HG03196 (cell line): ENCODE measurements around the gene PWWP2B.

Source experiments
- ATAC-seq: cut with Tn5 transposase; IDR thresholded peaks from one replicate; pipeline ENCODE4 v1.9.1; 2021; ENCODE audit not compliant: unreplicated experiment

The PWWP2B gene

DNA sequence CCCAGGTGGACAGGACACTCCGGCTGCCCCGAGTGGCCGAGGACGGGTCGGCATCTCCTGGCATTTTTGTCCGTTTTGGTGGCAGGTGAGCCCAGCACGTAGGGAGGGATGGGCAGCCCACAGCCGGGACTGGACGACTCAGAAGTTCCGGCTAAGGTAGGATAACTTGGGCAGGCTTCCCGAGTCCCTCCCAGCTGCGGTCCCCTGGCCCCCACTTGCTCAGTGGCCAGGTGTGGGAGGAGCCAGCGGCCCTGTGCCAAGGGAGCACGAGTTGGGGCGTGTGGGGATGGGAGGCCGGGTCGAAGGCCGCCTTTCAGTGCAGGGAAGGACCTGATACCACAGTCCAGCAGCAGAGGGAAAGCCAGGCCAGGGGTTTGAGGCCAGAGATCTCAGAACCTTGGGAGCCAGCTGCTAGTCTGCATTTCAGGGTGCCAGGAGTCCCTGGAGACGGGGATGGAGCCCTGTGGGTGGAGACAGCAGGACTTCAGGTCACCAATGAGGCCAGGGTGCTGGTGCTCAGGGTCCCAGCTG is 58.5 kb downstream of the PWWP2B start:
- ATAC-seq = no peak

DNA sequence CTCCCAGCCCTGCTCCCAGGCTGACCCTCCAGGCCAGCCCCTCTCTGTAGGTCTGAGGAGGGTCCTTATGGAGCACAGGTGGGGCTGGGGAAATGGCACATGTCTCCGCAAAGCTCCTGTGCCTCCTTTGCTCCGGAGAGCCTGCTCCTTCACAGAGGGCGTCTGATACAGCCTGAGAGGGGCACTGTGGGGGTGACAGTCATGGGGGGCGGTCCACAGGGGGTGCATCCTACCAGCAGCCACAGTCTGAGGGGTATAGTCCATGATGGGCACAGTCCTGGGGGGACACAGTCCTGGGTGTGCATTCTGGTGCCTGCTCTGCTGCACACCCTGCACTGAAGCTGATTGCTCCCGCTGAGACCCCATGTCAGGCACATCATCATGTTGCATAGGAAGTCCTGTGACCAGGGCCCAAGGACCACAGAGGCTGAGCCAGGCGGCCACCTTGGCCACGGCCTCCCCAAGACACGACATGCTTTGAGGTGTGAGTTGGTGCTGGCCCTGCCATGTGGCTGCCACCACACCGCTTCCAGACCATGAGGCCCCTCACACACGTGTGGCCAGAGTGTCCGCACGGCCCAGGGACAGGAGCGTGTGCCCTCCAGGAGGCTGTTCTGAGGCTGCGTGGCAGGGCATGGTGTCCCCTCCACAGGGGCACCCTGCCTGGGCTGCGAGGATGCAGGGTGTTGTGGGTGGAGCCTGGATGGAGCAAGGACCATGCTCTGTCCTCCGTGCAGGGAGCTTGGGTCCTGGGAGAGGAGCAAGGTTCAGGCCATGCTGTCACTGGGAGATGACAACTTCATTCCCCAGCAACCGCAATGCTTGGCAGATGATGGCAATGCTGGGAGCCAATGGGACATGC is 59.2 kb downstream of the PWWP2B start:
- no peak for ATAC-seq

DNA sequence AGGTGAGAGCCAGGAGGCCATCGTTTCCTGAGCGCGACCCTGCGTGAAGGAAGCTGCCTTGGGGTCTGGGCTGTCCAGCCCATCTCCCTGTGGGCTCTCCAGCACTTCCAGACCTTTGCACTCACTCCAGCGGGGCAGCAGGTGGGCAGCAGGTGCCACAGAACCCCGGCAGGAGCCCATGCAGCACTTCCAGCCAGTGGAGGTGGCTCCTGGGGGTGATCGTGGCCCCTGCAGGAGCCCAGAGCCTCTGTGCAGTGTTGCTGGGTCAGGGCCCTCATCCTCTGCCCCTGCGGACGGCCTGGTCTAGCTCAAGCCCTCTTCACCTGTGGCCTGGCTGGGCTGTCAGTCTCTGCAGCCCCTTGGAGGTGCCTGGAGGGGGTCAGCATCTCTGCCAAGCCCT is 59.9 kb downstream of the PWWP2B start:
- ATAC-seq = no peak

DNA sequence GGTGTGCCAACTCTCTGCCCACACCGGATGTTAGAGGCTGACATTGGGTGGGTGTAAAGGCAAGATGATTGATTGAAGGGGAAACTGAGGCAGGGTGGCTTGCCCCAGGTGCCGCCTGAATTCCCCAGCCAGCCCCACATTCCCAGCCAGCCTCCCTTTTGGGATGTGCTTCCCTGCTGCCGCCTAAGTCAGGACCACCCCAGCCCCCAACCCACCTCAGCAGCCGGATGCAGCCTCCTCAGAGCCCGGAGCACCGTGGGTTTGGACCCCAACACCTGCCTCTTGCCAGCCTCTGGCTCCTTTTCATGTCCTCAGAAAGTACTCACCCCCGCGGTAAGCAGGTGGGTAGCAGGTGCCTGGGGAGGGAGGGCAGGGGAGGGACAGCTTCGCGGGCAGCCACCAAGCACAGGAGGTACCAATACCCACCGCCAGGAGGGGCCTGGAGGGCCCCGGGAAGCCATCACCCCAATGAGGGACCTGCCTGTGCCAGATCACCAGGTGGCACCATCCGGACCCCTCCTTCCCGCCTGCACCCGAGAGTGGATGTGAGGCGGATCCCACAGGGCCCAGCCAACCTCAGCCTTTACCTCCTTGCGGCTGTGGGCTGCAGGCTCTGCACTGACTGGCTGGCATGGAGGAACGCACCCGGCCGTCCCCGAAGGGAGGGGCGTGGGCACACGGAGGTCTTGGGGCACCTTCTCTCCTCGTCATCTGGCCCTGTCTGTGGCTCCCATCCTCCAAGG is 60.5 kb downstream of the PWWP2B start:
- no peak for ATAC-seq

DNA sequence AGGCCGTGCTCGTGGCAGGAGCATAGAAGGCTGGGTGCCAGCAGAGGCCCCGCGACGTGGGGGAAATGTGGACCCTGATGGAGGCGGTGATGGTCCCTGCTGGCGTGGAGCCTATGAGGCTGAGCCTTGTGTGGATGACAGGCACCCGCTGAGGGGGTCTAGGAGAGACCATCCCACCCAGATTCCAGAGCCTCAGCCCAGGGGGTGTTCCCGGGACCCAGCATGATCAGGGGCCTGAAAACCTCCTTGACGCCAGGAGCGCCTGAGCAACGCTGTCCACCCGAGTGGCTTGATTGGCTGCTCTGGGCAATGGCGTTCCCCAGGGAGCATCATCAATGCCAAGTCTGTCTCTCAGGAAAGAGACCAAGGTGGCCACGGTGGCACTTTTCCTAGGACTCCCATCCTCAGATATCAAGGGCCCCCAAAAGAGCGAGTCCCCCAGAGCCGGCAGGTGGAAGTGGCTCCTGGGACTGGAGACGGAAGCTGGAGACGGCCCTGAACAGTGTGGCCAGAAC is 61.1 kb downstream of the PWWP2B start:
- ATAC-seq = no peak

DNA sequence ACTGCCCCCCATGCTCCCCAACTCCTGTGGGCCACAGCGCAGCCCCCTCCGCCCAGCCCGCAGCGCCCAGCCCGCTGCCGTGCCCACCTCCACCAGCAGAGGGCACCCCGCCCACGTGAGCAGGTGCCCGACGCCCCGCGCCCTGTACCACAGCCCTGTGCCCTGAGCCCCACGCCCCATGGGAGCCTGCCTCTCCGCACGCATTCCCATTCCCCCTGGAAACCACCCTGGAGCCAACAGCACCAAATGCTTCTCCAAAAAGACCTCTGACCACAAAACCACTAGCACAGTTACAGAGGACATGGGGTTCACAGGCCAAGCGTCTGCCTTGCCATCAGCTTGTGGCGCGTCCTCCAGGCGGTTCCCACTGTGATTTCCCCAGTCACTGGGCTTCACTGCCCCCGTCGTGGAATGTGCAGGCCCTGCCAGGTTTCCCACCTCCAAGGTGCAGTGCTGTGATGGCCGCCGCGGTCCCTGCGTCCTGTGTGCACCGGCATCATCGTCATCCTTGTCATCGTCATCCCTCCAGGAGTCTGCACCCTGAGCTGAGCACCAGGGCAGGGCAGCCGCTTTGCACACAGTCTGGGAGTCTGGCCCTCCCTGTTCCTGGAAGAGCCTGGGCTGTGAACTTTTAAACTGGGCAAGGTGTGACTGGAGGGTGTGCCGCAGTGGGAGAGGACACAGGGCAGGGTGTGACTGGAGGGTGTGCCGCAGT is 61.7 kb downstream of the PWWP2B start:
- ATAC-seq = no peak

DNA sequence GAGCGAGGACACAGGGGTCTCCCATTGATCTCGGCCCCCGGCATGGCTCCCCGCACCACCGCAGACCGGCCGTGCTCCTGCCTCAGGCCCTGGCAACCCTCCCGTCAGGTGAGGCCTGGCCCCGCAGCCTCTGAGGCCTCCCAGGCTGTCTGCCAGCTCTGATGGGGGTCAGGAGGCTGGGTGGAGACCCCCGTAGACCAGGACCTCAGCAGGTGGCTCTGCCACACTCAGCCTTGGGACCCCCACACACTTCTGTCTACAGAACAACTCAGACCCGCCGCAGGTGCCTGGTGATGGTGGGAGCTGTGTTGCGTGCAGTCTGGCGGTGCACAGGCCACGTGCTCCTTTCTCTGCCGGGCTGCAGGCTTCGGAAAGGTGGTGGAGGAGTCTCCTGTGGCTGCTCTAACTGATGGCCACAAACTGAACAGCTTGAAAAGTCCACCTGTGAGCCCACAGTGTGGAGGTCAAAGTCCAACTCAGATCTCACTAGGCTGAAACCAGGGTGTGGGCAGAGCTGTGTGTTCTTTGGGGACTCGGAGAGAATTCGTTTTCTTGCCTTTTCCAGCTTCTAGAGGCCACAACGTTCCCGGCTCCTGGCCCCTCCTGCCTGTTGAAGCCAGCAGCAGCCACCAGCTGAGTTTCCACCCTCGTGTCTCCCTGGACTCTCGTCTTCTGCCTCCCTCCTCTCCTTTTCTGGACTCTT is 62.5 kb downstream of the PWWP2B start:
- no peak for ATAC-seq

DNA sequence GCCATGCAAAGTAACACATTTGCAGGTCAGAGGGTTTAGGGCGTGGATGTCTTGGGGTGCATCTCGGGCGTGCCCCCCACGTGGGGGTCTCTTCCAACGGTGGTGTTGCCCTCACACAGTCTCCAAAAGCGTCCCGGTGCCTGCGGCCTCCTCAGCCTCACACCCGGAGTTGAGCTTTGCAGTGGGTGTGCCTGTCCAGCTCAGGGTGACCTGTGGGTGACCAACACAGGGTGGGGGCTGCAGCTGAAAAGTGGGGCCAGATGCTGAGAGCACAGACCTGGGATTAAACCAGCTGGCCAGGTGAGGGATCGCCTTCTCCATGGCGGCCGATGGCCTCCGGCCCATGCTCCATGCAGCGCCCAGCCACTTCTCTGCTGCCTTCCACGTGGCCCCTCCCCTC is 63.1 kb downstream of the PWWP2B start:
- no peak for ATAC-seq

DNA sequence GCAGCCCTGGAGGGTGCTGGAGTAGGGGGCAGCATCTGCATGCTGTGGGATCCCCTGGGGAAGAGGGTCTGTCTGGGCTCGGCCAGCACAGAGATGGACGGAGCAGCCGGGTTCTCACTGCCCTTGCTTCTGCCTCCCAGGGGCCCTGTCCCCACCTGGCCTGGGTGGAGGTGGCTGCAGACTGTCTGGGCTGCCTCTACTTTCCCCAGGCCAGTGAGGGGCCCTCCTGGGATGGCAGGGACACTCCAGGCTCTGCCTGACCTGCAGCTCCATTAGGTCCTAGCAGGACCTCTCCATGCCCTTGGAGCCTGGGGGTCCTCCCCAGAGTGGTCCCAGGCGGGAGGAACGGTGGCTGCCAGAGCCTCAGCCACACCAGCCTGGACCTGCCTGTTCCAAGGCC is 63.7 kb downstream of the PWWP2B start:
- ATAC-seq = no peak

DNA sequence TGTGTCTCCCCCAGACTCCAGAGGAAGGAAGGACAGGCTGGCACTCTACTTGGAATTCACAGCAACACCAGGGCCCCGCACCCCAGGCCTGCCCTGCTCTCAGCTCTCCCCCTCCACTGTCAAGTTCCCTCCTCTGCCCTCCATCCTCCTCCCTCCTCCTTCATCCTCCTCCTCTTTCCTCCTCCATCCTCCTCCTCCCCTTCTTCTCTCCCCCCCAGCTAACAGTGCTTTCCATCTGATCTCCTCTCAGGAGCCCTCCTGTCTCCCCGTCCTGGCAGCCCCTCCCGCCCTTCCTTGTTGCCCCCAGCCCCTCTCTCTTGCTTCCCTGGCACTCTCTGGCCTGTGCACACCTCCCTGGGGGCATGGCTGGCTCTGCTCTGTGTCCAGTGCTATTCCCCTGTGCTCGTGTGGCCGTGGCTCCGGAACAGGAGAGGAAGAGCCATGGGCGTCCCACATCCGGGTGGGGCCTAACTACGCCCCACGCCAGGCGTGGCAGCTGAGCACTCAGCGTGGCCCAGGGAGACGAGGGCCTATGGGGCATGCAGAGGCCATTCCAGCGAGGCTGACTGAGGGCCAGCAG is 64.2 kb downstream of the PWWP2B start:
- ATAC-seq = no peak

DNA sequence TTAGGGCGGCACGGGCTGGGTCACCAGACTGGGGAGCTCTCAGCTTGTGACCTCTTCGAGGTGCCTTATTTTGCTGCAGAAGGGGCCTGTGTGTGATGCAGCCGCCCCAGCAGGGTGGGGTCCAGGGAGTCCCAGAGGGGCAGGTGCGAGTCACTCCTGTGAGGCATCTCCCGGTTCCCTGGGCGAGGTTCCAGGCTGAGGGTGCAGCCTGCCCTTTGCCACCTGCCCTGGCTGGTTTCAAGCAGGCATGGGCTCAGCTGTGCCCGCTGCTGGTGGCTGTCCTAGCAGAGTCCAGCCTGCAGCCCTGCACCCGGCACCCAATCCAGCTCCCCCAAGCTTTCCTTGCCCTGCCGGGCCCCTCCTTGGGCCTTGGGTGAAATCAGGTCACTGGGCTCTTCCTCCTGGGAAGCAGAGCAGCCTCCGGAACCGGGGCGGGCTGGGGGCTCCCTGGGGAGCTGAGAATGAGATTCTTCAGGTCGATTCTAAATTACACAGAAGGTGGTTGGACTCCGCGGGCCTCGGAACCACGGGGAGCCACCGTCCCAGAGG is 64.8 kb downstream of the PWWP2B start:
- ATAC-seq = no peak

DNA sequence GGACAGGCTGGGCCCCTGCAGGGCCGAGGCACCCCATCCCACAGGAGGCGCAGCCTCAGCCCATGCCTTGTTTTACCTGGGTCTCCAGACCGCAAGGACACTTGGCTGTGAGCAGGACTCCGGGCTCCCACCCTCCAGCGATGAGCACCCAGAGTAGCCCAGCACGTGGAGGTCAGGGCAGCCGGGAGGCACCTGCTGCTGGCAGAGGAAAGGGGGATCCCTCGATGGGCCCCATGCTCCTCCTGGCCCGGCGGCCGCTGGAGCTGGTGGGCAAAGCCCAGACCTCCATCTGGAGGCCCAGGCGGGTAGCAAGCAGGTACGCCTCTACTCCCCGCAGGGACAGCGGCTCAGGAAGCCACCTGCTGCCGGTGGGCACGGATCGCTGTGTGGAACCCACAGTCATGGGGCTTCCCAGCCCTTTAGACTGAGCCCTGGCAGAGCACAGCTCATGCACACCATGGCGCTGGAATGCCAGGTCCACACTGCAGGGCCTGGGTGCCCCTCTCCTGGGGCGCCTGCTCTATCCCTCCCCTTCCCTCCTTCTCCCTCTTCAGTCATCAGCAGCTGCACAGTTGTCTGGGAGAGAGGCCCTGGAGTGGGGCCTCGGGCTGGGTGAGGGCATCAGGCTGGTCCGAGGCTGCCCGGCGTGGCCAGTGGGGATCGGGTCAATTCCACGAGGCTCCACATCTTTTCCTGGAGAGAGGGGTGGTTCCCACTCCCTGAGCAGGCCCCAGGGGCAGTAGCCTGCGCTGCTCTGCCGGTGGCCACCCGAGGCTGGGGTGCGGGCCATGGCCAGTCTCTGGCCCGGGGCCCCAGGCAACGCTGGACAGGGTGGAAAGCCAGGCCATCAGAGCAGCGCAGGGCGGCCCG is 65.7 kb downstream of the PWWP2B start:
- ATAC-seq = no peak

DNA sequence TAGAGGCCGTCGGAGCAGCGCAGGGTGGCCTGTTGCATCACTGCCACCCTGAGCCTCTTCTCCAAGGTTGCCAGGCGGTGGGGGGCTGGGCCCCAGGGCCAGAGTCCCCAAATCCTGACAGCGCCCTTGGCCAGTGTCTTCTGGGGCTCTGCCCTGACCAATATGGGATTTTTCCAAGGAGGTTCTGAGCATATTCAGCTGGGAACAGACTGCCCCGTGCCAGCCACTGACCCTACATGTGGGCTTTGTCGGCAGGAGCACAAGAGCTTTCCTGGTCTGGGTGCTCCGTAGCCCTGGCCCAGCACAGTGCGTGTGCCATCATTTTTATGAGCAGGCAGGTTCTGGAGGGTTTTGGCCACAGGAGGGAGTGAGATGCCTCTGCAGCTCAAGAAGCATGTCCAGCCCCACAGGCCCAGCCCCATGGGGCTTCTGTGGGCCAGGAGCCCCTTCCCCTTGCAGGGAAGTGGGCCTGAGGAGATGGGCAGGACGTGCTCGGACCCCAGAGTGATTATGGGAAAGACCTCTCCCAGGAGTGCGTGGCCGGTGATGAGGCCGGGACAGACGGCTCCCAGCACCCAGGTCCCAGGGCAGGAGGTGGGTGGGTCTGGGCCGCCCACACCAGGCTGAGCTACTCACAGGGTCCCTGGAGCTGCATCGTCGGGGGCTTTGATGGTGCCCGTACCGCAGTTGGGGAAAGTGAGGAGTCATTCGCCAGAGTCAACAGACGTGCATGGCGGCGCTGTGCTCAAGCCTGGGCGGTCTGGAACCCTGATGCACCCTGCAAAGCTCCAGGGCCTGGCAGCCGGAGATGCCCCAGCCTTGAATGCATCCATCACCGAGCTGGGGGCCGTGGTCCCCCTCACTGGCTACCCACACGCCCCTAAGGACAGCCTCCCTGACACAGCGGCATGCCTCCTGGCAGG is 66.6 kb downstream of the PWWP2B start:
- ATAC-seq = no peak

DNA sequence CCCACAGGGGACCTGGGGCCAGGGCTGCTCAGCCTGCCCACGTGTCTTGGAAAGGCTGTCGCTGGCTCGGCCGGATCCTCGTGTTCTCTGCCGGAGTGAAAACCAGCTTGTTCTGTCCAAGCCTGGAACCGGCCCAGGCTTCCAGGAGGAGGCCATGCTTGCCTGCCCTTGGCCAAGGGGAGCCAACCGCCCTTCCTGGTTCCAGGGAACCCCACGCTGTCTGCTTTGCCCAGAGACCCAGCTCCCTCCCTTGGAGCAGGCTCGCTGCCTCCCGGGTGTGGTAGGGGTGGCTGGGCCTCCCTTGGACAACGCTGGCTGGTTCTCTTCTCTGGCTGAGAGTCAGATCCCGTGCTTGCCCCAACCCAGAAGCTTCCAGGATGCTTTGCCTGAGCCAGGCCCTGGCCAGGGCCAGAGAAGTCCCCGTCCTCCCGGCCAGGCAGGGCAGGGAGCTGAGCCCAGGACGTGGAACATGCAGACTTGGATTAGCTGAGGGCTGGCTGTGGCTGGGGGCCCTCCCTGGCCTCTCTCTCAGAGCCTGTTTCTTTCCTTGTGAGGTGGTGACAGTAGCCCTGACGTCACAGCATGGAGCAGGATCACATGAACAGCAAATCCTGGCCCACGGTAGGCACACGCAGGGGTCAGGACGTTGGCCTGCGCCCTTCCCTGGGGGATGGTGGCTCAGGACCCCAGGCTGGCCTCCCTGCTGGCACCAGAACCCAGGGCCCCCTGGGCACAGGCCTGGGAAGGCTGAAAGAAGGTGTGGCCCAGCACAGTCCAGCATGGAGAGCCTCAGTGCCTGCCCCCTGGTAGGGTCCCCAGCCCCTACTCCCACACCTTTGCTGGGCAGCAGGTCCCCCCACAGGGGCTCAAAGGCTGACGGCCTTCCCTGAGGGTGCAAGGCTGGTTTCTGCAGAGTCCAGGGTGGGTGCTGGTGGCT is 67.5 kb downstream of the PWWP2B start:
- no peak for ATAC-seq

DNA sequence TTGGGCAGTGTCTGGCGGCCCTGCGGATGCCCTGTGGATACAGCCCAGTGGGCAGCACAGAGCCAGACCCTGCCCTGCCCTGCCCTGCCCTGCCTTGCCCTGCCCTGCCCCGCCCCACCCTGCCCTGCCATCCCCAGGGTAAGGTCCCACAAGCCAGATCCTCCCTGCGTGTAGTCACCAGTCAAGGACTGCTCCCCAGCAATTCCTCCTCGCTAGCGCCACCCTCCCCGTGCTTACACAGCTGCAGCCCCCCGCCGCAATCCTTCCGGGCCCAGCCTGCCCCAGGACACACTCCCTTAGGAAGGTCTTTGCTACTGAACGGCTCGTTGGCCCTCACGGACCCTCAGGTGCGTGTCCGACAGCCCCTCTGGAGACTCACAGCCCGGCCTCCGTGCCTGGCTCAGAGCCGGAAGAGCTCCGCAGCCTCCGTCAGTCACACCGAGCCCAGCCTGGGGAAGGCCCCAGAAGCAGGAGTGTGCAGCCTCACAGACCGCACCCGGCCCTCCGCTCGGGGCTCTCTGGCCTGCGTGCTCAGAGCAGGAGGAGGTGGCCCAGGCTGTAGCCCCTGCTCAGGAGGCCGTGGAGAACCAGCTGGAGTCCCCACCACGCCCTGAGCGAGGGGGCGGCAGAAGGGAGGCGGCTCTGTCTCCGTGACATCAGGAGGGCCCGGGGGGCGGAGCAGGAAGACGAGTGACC is 68.3 kb downstream of the PWWP2B start:
- no peak for ATAC-seq

DNA sequence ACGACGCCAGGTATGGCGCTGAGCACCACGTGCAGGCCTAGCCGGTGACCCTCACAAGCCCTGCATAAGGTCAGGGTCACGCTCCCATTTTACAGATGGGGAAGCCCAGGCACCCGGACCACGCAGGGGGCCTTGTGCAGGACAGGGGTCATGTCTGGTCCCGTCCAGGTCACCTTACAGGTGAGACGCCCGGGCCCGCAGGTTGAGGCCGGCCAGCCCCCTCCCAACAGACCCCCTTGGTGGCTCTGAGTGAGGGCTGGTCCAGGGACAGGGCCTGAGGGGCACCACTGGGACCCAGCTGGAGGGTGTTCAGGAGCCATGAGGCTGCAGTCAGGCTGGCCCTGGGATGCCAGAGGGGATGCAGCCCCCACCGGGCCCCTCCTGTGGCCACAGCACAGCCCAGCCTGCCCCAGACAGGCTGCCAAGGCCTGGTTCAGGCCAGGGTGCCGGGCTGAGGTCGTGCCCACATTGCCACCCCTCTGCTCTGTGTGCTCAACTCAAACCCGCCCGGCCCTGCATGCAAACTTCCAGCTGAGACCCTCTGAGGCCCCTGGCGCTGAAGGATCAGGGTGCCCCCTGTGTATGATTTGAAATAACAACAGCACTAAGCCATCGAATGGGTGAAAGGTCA is 69.0 kb downstream of the PWWP2B start:
- no peak for ATAC-seq
